ENCODE measurements around the gene TRIM65. TPM values are rescaled to one million over a fixed set of nuclear protein-coding genes. Genes with fewer than 3 reads are reported as not detected.

Gene TRIM65
- total and polyA plus RNA-seq, 2 of the 13 experiments (the other 11 are each of a cell fraction or from before 2014, with no cell fraction given): 10.3 to 22.4 TPM

GRCh38 chr17:75897160-75898019 lies 639 bp upstream of the TRIM65 start:
- WGBS (ENCODE audit: low lambda C conversion rate): 93% methylated on average over 36 of the region's 37 CpGs
- ATAC-seq (no peak; the same call in 2 of the 3 replicates), FAIRE-seq (no peak), DNase-seq (ENCODE audit: low spot score) (no peak)
- CTCF ChIA-PET (ENCODE audit: low intra/inter-chr PET ratio, low total read pairs): interaction anchor here (1.0 kb wide), 1 partner anchor 21 kb away, joined by 3 read pairs; no protein-coding TSS in a partner anchor
- Histone ChIP-seq H2AFZ (ENCODE audit: low read length) (no peak overlapping the region), H3K27ac (ENCODE audit: extremely low read length, insufficient read depth, low read length) (peak overlapping the region; percentile 6), H3K36me3 (replicated peaks in 1 of 2; ENCODE audit: control insufficient read depth in 1 of 2, insufficient read depth in 2 of 2, low read length in 2 of 2) (peaks cover 28 to 47% of the 10 kb centered on the region in 2 experiments), H3K4me3 (replicated peaks in 1 of 3; ENCODE audit: insufficient read depth in 1 of 3, low read depth in 2 of 3, low read length in 3 of 3) (no peak overlapping the region), H3K4me1 (ENCODE audit: insufficient read depth, low read length) (peaks cover 41% of the 10 kb centered on the region), H3K27me3 (ENCODE audit: control insufficient read depth in 1 of 2, insufficient read depth in 2 of 2, low read length in 2 of 2) (no peaks in the 10 kb centered on the region), H3K9ac (ENCODE audit: insufficient read depth, low read depth, low read length) (no peak overlapping the region), H4K20me1 (ENCODE audit: insufficient read depth, low read length) (no peaks in the 10 kb centered on the region), H3K4me2 (ENCODE audit: low read depth, low read length) (no peak overlapping the region), H3K79me2 (ENCODE audit: insufficient read depth, low read length) (peaks cover 13% of the 10 kb centered on the region), H3K9me3 (ENCODE audit: low read length) (no peaks in the 10 kb centered on the region)
- intact Hi-C loops (cut with micrococcal nuclease; ENCODE audit: unreplicated experiment): no loop called here
- POLR2A ChIA-PET: interaction anchor here (0.8 to 12.9 kb wide), 19 partner anchors 8 to 367 kb away, joined by 3 to 423 read pairs (median 4); partner anchors contain the start of genes CDK3, MRPL38, TRIM47 and UBALD2
- TSS peak; percentile 70 for BruUV-seq (replicated peaks)
- in situ Hi-C loops (cut with HindIII; ENCODE audit: extremely low pct_ligation_motif_present, low pct_unique_long_range_greater_than_20kb): no loop called here
- TF ChIP-seq NFKB2 (CRISPR knock-in tag; IDR thresholded peaks at IDR 0.05; ENCODE audit: borderline replicate concordance): 0 out of 2 replicates have a peak, but pooled peaks have one; percentile 1
- no peak for TF ChIP-seq GABPA (IDR thresholded peaks at IDR 0.05; ENCODE audit: low read depth, low read length)
- no peak for TF ChIP-seq GABPA (CRISPR knock-in tag; IDR thresholded peaks at IDR 0.05; ENCODE audit: low read depth)
- TF ChIP-seq ZNF234 (CRISPR knock-in tag; conservative IDR thresholded peaks at IDR 0.05): 0 out of 2 replicates have a peak, but pooled peaks have one; percentile 66
- TF ChIP-seq TRAFD1 (CRISPR knock-in tag; IDR thresholded peaks at IDR 0.05; ENCODE audit: borderline replicate concordance): no peak
- TF ChIP-seq ZNF543 (CRISPR knock-in tag; IDR thresholded peaks at IDR 0.05): no peak
- peak; percentile 79; the same call in 1 of the 2 replicates for TF ChIP-seq ZFP91 (CRISPR knock-in tag; IDR thresholded peaks at IDR 0.05; ENCODE audit: borderline replicate concordance)
- 0 out of 2 replicates have a peak, but pooled peaks have one; percentile 6 for TF ChIP-seq POGK (CRISPR knock-in tag; conservative IDR thresholded peaks at IDR 0.05)
- peak; percentile 2; the same call in 1 of the 2 replicates for TF ChIP-seq ZFP90 (CRISPR knock-in tag; IDR thresholded peaks at IDR 0.05; ENCODE audit: borderline replicate concordance)
- no peak for TF ChIP-seq ZNF292 (CRISPR knock-in tag; IDR thresholded peaks at IDR 0.05; ENCODE audit: borderline replicate concordance, low read depth)
- no peak for TF ChIP-seq ZNF644 (CRISPR knock-in tag; IDR thresholded peaks at IDR 0.05; ENCODE audit: low read depth)
- TF ChIP-seq THRA (CRISPR knock-in tag; IDR thresholded peaks at IDR 0.05; ENCODE audit: borderline replicate concordance): no peak
- TF ChIP-seq ATF3 (CRISPR knock-in tag; IDR thresholded peaks at IDR 0.05): no peak
- TF ChIP-seq ZNF607 (CRISPR knock-in tag; IDR thresholded peaks at IDR 0.05; ENCODE audit: borderline replicate concordance): peak; percentile 45; the same call in 1 of the 2 replicates

Measured in HepG2 (cell line).